ENCODE results near the gene RFNG. TPM values are rescaled to one million over a fixed set of nuclear protein-coding genes. Genes with fewer than 3 reads are reported as not detected.

RFNG gene
- total RNA-seq, 1 experiment from 2014 or later = 52.0 TPM

DNA sequence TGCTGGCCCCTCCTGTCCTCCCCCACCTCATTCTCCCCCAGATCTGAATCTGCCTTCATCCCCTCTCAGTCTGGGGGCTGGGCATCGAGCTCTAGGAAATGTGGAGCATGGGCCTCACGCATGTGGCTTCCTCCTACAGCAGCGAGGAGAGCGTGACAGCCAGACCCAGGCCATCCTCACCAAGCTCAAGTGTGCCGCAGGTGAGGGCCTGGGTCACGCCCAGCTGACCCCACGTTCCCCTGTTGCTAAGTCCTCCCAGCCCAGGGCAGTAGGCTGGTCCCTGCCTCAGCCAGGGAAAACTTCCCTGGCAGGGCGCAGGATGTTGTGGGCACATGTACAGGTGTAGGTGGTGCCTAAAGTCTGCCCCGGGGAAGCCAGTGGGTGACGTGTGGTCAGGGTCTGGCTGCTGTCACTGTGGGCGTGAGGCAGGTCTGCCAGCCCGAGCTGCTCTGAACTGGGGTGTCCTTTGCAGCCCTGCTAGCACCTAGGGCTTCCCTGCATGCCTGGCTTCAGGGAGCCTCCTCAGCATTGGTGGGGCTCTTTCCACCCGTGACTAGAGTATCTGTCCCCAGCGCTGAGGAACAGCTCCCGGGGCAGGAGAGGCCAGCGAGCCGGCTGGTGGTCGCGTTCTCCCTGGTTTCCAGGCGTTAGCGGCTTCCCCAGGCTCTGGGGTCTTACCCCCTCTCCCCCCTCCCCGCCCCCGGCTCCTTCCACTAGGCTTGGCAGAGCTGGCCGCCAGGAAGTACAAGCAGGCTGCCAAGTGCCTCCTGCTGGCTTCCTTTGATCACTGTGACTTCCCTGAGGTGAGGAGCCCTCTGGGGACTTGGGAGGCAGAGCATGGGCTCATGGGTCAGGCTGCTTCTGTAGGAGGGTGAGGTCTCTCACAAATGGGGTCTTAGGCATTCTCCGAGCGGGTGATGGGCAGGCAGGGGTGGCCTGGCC, 3.7 kb upstream of the RFNG start:
- H3K27ac ChIP-seq (ENCODE audit: low read depth, low read length) = peak overlapping the region; percentile 50; the same call in 1 of the 2 replicates
- peaks cover 10 to 30% of the 10 kb centered on the region in 2 experiments; a peak in 3 of 4 replicates for H3K4me1 ChIP-seq (ENCODE audit: control insufficient read depth in 1 of 2, insufficient read depth in 2 of 2, low read length in 2 of 2)
- RAD21 ChIA-PET (ENCODE audit: low non-redundant PET in 1 of 2, low total read pairs in 2 of 2, uncharacterized antibody in 2 of 2, unreplicated experiment in 2 of 2) = no interaction called here

More for the DNA sequence above, 3.7 kb upstream of the RFNG start:
- CTCF ChIA-PET = no interaction called here
- TF ChIP-seq SRF (IDR thresholded peaks at IDR 0.05; ENCODE audit: low read depth) = no peak
- TF ChIP-seq, protein P1, sequence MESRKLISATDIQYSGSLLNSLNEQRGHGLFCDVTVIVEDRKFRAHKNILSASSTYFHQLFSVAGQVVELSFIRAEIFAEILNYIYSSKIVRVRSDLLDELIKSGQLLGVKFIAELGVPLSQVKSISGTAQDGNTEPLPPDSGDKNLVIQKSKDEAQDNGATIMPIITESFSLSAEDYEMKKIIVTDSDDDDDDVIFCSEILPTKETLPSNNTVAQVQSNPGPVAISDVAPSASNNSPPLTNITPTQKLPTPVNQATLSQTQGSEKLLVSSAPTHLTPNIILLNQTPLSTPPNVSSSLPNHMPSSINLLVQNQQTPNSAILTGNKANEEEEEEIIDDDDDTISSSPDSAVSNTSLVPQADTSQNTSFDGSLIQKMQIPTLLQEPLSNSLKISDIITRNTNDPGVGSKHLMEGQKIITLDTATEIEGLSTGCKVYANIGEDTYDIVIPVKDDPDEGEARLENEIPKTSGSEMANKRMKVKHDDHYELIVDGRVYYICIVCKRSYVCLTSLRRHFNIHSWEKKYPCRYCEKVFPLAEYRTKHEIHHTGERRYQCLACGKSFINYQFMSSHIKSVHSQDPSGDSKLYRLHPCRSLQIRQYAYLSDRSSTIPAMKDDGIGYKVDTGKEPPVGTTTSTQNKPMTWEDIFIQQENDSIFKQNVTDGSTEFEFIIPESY (IDR thresholded peaks at IDR 0.05; ENCODE audit: extremely low read depth, insufficient replicate concordance, low read length) = no peak
- TF ChIP-seq TCF7L2 (IDR thresholded peaks at IDR 0.05; ENCODE audit: borderline replicate concordance, extremely low read depth, insufficient read depth, insufficient read length) = peak; percentile 70
- TF ChIP-seq CBX3 (IDR thresholded peaks at IDR 0.05; ENCODE audit: low read depth) = no peak
- no TSS peak for BruUV-seq (replicated peaks)
- ATAC-seq (no peak), DNase-seq (ENCODE audit: low read depth, low spot score) (no peak)
- Histone ChIP-seq H3K9me2 (ENCODE audit: insufficient read depth) (no peaks in the 10 kb centered on the region), H4K20me1 (ENCODE audit: insufficient read depth) (no peaks in the 10 kb centered on the region; the same call in 1 of the 2 replicates), H3K9ac (ENCODE audit: low read length) (no peak overlapping the region), H3K79me2 (ENCODE audit: insufficient read depth, low read length) (peaks cover 36% of the 10 kb centered on the region), H3K4me3 (replicated peaks in 1 of 2; ENCODE audit: low read depth in 1 of 2, low read length in 2 of 2) (no peak overlapping the region), H3K9me3 (ENCODE audit: control insufficient read depth in 1 of 2, insufficient read depth in 1 of 2, low read depth in 1 of 2, low read length in 2 of 2) (no peaks in the 10 kb centered on the region), H3K27me3 (ENCODE audit: insufficient read depth, low read length) (no peaks in the 10 kb centered on the region), H2AFZ (ENCODE audit: low read depth, low read length, poor library complexity, severe bottlenecking) (no peak overlapping the region), H3K4me2 (ENCODE audit: low read length) (no peak overlapping the region), H3K36me3 (ENCODE audit: control insufficient read depth in 1 of 2, insufficient read depth in 2 of 2, low read length in 2 of 2) (peaks cover 11 to 52% of the 10 kb centered on the region in 2 experiments; a peak in 3 of 4 replicates)
- intact Hi-C loops (cut with micrococcal nuclease) = no loop called here
- POLR2A ChIA-PET = no interaction called here
